GM12878 (cell line): Measurements from ENCODE around the gene PMP22. TPM values are rescaled to one million over a fixed set of nuclear protein-coding genes. Genes with fewer than 3 reads are reported as not detected.

Experiments
- ATAC-seq: fragments of 200-7000 bp; cut with Tn5 transposase; 3 replicates; pipeline ENCODE4 v1.9.1; 2020; ENCODE audit warnings: mild to moderate bottlenecking, moderate library complexity
- BruUV-seq: library from RNA; stranded (reverse); fragments of 400-500 nt; replicated peaks from 2 replicates; lab custom pipeline; 2021; lab: Mats Ljungman, UMichigan
- CTCF ChIA-PET: fragments of 300-600 bp; sonication (Branson Sonifier 250); formaldehyde crosslinking; extraction: SDS; loops from one replicate; lab custom pipeline; 2021; ENCODE audit warnings: inconsistent platforms; lab: Yijun Ruan, JAX
- POLR2A ChIA-PET: fragments of 350-600 bp; formaldehyde crosslinking; extraction: SDS; loops from one replicate; lab custom pipeline; 2021; ENCODE audit warnings: inconsistent platforms; lab: Charles Lee
- RAD21 ChIA-PET: fragments of 300-600 bp; sonication (Branson Sonifier 250); formaldehyde crosslinking; loops from one replicate; lab custom pipeline; 2023; ENCODE audit warnings: antibody characterized with exemption; ENCODE audit not compliant: unreplicated experiment; lab: Charles Lee
- SMC1A ChIA-PET: fragments of 300-600 bp; sonication (Branson Sonifier 250); formaldehyde crosslinking; loops from one replicate; lab custom pipeline; 2023; ENCODE audit not compliant: unreplicated experiment, uncharacterized antibody; lab: Charles Lee
- DNase-seq: peaks from one replicate; pipeline ENCODE4 v3.0.0-alpha.2; 2011; ENCODE audit warnings: low read depth, low spot score
- FAIRE-seq: peaks from 3 replicates; lab custom pipeline; 2011; peaks lifted over from hg19 to GRCh38; lab: Jason Lieb, UNC
- H2AFZ ChIP-seq: 2 replicates; pipeline ENCODE4 v1.6.0; 2011; ENCODE audit warnings: low read depth, low read length, control low read depth; ENCODE audit not compliant: control insufficient read depth
- H3K27ac ChIP-seq: 2 replicates; pipeline ENCODE4 v1.5.1; 2011; ENCODE audit warnings: control low read depth; ENCODE audit not compliant: control insufficient read depth, insufficient read depth
- H3K27me3 ChIP-seq, 2 experiments: replicated peaks in 1 of 2; 2 replicates each; pipeline versions ENCODE4 v1.6.0 to v1.6.1; 2011; ENCODE audit warnings: low read length in 1 of 2; ENCODE audit not compliant: control insufficient read depth in 2 of 2, insufficient read depth in 2 of 2
- H3K36me3 ChIP-seq, 2 experiments: 2 replicates each; pipeline ENCODE4 v1.5.1; 2011; ENCODE audit warnings: low read length in 1 of 2; ENCODE audit not compliant: control insufficient read depth in 2 of 2, insufficient read depth in 2 of 2
- H3K4me1 ChIP-seq: 2 replicates; pipeline ENCODE4 v1.6.1; 2011; ENCODE audit warnings: mild to moderate bottlenecking, low read length, moderate library complexity, mixed read lengths; ENCODE audit not compliant: control insufficient read depth, insufficient read depth
- H3K4me2 ChIP-seq: 2 replicates; pipeline ENCODE4 v1.6.0; 2011; ENCODE audit warnings: control low read depth; ENCODE audit not compliant: control insufficient read depth, insufficient read depth
- H3K4me3 ChIP-seq: fragments of 200-600 bp; sonication (generic); 2 replicates; pipeline ENCODE4 v1.5.1; 2016
- H3K79me2 ChIP-seq: 2 replicates; pipeline ENCODE4 v1.6.0; 2011; ENCODE audit warnings: low read length; ENCODE audit not compliant: control insufficient read depth, insufficient read depth
- H3K9ac ChIP-seq: 2 replicates; pipeline ENCODE4 v1.8.0; 2011; ENCODE audit warnings: low read length, control low read depth, mixed read lengths; ENCODE audit not compliant: control insufficient read depth, insufficient read depth
- H3K9me3 ChIP-seq: replicated peaks from 3 replicates; pipeline ENCODE4 v1.5.1; 2011; ENCODE audit warnings: mild to moderate bottlenecking, low read length; ENCODE audit not compliant: control insufficient read depth, insufficient read depth
- H4K20me1 ChIP-seq: 2 replicates; pipeline ENCODE4 v1.6.0; 2011; ENCODE audit not compliant: control insufficient read depth, insufficient read depth
- HSF1 ChIP-seq: fragments of 150-350 bp; IDR thresholded peaks from 2 replicates; pipeline ENCODE4 v1.6.1; 2014; ENCODE audit warnings: mild to moderate bottlenecking, low read depth, low read length
- IKZF2 ChIP-seq, 2 experiments: fragments of 450-650 bp; IDR thresholded peaks; 2 replicates each; pipeline ENCODE4 v1.6.1; 2017; ENCODE audit warnings: mild to moderate bottlenecking in 2 of 2, moderate library complexity in 2 of 2
- MTA2 ChIP-seq: fragments of 450-650 bp; IDR thresholded peaks from 2 replicates; pipeline ENCODE4 v1.6.1; 2016; ENCODE audit warnings: low read depth, mild to moderate bottlenecking, moderate library complexity
- NR2C1 ChIP-seq: fragments of 450-650 bp; IDR thresholded peaks from 2 replicates; pipeline ENCODE4 v1.6.1; 2017; ENCODE audit warnings: antibody characterized with exemption, mild to moderate bottlenecking, moderate library complexity
- SREBF2 ChIP-seq: IDR thresholded peaks from 2 replicates; pipeline ENCODE4 v1.6.1; 2012; ENCODE audit warnings: mild to moderate bottlenecking, low read length
- YBX1 ChIP-seq: fragments of 450-650 bp; IDR thresholded peaks from 2 replicates; pipeline ENCODE4 v1.6.1; 2016; ENCODE audit warnings: antibody characterized with exemption
- WGBS: methylation state at CpG from one replicate; pipeline ENCODE4 v1.1.6; 2016; ENCODE audit warnings: low lambda C conversion rate; ENCODE audit not compliant: insufficient replicate concordance, insufficient coverage; ENCODE audit errors: missing lambda C conversion rate; 5-methylcytosine and 5-hydroxymethylcytosine counted together
- in situ Hi-C: fragments of 300-500 bp; cut with MboI; formaldehyde crosslinking; loops from 9 replicates; pipeline ENCODE4 v1.14.3; 2018; ENCODE audit warnings: mixed read lengths
- intact Hi-C: fragments of 100-400 bp; cut with micrococcal nuclease; formaldehyde crosslinking; loops from one replicate; pipeline ENCODE4 v1.14.2; 2022; ENCODE audit not compliant: unreplicated experiment
- polyA plus RNA-seq, 11 experiments: library from polyadenylated mRNA; depleted of rRNA in 4 of 11; unstranded in 6 of 11; stranded (reverse) in 5 of 11; fragments of >200 nt; fragmentation: Nextera tagmentation in 4 of 11; fragmentation: Illumina TruSeq in 1 of 11; extraction: Ambion mirVana in 4 of 11; extraction: Trizol in 1 of 11; gene quantifications; 1 replicate in 1 of 11; 2 replicates in 10 of 11; pipeline versions ENCODE4 v1.2.1 to v1.2.3, GENCODE V29; 2011 to 2016; ENCODE audit warnings: inconsistent platforms in 2 of 11, missing spikeins in 2 of 11, low read depth in 1 of 11
- total RNA-seq, 4 experiments: library from RNA; depleted of rRNA in 3 of 4; stranded (reverse); fragments of >200 nt in 3 of 4; fragmentation: Illumina TruSeq in 1 of 4; extraction: Trizol in 1 of 4; gene quantifications; 2 replicates each; pipeline versions ENCODE4 v1.2.1 to v1.2.3, GENCODE V29; 2013 to 2021
- TF ChIP-seq, protein P1 (sequence below): fragments of 450-650 bp; IDR thresholded peaks from 2 replicates; pipeline ENCODE4 v1.6.1; 2017; ENCODE audit warnings: low read depth, mild to moderate bottlenecking, moderate library complexity

PMP22 gene
- total and polyA plus RNA-seq, 10 of the 15 experiments (the other 5 are each of a cell fraction or from before 2014, with no cell fraction given), result 0.59 TPM; not detected in 9

GRCh38 chr17:15238057-15238456 is 27.1 kb downstream of the PMP22 start:
- ATAC-seq (no peak), DNase-seq (no peak), FAIRE-seq (no peak)
- Histone ChIP-seq H3K36me3 (no peaks in the 10 kb centered on the region), H2AFZ (no peak overlapping the region), H3K27me3 (no peaks in the 10 kb centered on the region), H3K4me2 (no peak overlapping the region), H3K79me2 (no peaks in the 10 kb centered on the region), H3K27ac (no peak overlapping the region), H4K20me1 (no peaks in the 10 kb centered on the region), H3K4me1 (no peaks in the 10 kb centered on the region), H3K4me3 (no peak overlapping the region), H3K9ac (no peak overlapping the region), H3K9me3 (no peaks in the 10 kb centered on the region)
- SMC1A ChIA-PET, result no interaction called here
- in situ Hi-C loops, result no loop called here
- CTCF ChIA-PET, result no interaction called here
- intact Hi-C loops, result no loop called here
- RAD21 ChIA-PET, result no interaction called here
- no TSS peak for BruUV-seq
- TF ChIP-seq IKZF2 (IDR thresholded peaks at IDR 0.05), result no peak
- TF ChIP-seq NR2C1, result no peak
- no peak for TF ChIP-seq HSF1
- no peak for TF ChIP-seq SREBF2
- TF ChIP-seq MTA2, result no peak
- TF ChIP-seq, protein P1, sequence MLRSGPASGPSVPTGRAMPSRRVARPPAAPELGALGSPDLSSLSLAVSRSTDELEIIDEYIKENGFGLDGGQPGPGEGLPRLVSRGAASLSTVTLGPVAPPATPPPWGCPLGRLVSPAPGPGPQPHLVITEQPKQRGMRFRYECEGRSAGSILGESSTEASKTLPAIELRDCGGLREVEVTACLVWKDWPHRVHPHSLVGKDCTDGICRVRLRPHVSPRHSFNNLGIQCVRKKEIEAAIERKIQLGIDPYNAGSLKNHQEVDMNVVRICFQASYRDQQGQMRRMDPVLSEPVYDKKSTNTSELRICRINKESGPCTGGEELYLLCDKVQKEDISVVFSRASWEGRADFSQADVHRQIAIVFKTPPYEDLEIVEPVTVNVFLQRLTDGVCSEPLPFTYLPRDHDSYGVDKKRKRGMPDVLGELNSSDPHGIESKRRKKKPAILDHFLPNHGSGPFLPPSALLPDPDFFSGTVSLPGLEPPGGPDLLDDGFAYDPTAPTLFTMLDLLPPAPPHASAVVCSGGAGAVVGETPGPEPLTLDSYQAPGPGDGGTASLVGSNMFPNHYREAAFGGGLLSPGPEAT, result no peak
- no peak for TF ChIP-seq YBX1
- POLR2A ChIA-PET, result interaction anchor here (0.7 kb wide), 1 partner anchor 1233 kb away, joined by 4 read pairs; no protein-coding TSS in a partner anchor
- 3% methylated on average over 2 of the region's 2 CpGs for WGBS
